Right ventricle myocardium superior (tissue), 1 donor: ENCODE results near the gene TMEM106C. TPM values are rescaled to one million over a fixed set of nuclear protein-coding genes. Genes with fewer than 3 reads are reported as not detected.
A peak's percentile ranks its signal among the peaks of the same experiment; 100 is the strongest.

Source experiments
- ATAC-seq: fragments of 200-7000 bp; cut with Tn5 transposase; one replicate; pipeline ENCODE4 v1.9.1; 2020; ENCODE audit warnings: mild to moderate bottlenecking; ENCODE audit not compliant: poor library complexity
- DNase-seq: peaks from one replicate; pipeline ENCODE4 v3.0.0-alpha.2; 2020
- intact Hi-C: fragments of 100-400 bp; cut with DNase I; formaldehyde crosslinking; loops from one replicate; pipeline ENCODE4 v1.11.2; 2022
- total RNA-seq: library from RNA; stranded (reverse); fragmentation: NEBNext Ultra II Directional; extraction: Animal tissue kit (Norgen Biotek cat#: 25700); gene quantifications from one replicate; pipeline ENCODE4 v1.2.1, GENCODE V29; 2021
- donor health status: DM: no; HTN: yes; CAD: no; lungs with severe emphysema.

The TMEM106C gene
- total RNA-seq, 1 donor from 2014 or later = 42.5 TPM

DNA sequence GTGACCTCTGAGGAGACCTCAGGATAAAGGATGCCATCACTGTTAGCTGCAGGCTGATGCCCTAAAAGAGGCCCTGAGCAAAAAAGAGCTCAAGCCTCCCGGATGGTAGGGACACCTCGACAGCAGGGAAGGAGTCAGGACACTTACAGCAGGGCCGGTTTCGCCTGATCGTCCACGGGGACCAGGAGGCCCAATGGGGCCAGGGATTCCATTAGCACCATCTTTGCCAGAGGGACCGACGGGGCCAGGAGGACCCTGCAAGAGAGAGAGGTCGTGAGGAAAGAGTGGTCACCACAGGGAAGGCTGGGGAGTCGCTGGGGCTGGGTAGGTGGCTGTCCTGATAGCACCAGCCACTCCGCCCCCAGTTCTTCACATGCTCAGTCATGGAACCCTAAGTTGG lies 12.4 kb downstream of the TMEM106C start:
- intact Hi-C loops = no loop called here
- DNase-seq (no peak), ATAC-seq (no peak)

DNA sequence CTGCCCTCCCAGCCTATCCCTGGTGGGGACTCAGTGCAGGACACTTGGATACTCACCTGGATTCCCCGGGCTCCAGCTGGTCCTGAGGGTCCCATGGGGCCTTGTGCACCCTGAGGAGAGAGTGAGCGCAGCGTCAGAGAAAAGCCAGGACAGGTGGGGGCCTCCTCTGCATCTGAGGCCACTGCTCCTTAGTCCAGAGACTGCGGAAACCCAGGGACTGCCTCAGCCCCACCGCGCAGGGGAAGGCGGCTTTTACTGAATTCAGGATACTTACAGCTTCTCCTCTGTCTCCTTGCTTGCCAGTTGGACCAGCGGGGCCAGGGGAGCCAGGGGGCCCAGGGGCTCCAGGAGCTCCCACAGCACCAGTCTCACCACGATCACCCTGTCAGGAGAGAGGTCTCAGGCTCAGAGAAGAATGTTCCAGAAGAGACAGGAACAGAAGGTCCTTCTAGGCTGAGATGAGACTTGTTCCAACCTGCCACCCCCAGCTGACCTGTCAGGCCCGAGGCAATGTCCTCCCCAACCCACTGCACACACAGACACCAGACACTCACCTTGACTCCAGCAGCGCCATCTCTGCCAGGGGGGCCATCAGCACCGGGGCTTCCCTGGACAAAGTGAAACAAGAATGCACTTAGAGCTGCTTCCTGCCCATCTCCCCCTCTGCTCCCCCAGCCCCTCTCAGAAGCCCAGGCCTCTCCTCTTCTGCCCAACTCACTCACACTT lies 13.8 kb downstream of the TMEM106C start:
- DNase-seq (no peak), ATAC-seq (no peak)
- intact Hi-C loops = no loop called here

DNA sequence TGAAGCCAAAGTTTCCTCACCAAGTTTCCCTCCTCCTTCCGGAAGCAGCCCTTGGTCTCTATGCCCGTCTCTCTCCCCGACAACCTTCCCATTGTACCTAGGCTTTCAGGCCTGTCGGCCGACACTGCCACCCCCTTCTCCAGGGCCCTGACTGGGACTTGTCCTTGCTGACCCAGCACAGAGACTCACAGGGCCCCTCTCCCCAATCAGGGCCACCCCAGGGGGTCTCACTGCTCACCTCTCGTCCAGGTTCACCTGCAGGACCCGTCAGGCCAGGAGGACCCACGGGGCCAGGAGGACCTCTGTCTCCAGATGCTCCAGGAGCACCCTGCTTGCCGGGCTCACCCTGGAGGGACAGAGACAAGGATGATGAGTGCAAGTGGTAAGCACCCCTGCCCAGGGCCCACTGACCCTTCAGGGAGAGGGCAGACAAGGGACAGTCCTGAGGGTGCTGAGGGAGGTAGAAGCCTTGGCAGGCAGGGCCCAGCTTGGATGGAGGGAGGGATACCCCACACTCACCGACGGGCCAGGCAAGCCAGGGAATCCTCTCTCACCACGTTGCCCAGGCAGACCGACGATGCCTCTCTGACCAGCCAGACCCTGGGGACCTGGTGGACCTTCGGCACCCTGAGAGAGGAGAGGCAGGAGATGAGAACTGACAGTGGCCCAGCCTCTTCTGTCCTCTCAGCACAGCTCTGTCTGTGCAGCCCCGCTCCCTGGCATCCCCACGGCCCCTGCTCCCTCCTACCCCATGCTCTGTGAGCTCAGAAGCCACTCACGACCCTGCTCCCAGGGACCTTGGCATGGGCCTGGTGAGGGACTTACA lies 14.6 kb downstream of the TMEM106C start:
- ATAC-seq (no peak), DNase-seq (no peak)
- intact Hi-C loops = no loop called here

DNA sequence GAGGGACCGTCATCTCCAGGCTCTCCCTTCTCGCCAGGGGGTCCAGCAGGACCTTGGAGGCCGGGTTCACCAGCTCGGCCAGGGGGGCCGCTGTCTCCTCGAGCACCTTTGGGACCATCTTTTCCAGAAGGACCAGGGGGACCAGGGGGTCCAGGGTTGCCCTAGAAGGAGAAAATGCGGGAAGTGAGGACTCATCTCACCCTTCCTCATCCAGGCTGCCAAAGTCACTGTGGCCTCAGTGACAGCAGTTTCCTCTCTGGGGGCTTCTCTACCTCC lies 15.1 kb downstream of the TMEM106C start:
- intact Hi-C loops = no loop called here
- no peak for DNase-seq
- no peak for ATAC-seq

DNA sequence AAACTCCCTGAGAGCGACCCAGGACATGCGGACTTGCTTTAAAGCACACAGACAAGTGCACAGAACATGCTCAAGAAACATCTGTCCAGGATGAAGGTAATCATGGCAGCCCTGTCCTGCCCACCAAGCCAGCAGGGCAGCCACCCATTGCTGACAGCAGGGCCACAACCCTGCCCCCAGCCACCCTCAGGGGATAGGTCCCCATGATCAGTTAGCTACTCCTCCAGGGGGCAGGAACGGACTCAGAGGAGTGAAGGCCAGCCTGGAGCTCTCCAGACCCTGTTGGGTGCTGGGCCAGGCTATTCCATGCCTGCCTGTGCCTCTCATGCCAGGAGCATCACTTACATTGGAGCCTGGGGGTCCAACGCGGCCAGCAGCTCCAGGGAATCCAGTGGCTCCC lies 15.8 kb downstream of the TMEM106C start:
- no peak for ATAC-seq
- intact Hi-C loops = no loop called here

DNA sequence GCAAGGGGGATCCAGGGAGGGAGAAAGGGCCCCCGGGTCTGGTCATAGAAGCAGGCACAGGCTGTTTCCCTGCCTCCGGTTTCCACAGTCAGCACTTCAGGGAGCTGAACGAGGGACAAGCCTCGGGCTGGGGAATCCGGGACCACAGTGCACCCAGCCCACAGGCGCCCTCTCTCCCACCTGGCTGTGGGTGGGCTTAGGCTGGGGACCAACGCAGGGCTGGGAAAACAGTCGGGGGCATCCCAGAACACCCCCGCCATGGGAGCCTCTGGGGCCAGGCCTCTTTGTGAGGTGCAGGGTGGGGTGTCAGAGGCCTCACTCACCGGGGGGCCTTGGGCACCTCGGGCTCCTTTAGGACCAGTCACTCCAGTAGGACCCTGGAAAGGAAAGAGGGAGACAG lies 16.3 kb downstream of the TMEM106C start:
- ATAC-seq = no peak
- intact Hi-C loops = no loop called here
- no peak for DNase-seq

More for the DNA sequence above, 15.8 kb downstream of the TMEM106C start:
- no peak for DNase-seq

DNA sequence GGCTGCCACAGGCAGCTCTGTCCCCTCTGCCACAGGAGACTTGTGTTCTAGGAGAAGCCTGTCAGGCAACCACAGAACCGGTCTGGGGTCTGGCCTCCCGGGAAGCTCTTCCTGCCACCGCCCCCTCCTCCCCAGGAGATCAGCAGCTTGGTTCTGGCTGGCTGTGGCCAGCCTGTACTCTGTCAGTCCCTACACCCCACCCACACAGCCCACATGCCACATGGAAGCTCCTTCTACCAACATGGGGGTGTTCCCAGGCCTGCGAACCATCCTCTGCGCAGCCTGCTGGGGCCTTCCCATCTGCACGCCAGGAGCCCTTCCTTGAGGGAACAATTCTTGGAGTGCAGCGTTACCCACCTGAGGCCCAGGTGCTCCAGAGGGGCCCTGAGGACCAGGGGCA lies 16.8 kb downstream of the TMEM106C start:
- intact Hi-C loops = no loop called here
- no peak for DNase-seq
- ATAC-seq = no peak

DNA sequence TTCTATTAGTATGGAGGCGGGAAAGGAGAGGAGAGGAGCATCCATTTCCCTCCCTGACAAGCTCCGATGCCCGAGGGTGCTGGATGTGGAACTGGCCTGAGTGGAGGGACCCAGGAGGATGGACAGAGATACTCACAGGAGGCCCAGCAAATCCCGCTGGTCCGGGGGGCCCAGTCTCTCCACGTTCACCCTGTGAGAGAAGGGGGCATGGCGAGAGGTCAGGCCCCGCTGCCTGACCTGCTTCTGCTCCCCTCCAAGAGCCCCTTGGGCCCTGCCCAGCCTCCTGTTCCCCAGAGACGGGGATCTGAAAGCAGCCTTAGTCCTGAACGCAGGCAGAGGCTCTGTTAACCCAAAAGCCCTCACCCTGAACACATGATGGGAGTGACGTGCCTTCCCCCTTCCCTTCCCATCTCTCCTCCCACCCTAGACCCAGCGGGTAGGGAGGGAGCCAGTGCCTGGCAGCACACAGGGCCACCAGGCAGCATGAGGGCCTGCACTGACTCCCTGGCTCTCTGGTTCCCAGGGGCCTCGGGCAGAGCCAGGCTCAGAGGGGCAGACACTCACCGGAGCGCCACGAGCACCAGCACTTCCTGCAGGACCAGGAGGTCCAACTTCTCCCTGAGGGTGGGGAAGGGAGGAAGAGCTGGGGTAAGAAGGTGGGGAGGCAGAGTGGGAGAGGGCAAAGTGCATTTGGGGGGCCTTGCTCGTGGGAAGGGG lies 17.5 kb downstream of the TMEM106C start:
- intact Hi-C loops = no loop called here
- ATAC-seq (no peak), DNase-seq (no peak)

DNA sequence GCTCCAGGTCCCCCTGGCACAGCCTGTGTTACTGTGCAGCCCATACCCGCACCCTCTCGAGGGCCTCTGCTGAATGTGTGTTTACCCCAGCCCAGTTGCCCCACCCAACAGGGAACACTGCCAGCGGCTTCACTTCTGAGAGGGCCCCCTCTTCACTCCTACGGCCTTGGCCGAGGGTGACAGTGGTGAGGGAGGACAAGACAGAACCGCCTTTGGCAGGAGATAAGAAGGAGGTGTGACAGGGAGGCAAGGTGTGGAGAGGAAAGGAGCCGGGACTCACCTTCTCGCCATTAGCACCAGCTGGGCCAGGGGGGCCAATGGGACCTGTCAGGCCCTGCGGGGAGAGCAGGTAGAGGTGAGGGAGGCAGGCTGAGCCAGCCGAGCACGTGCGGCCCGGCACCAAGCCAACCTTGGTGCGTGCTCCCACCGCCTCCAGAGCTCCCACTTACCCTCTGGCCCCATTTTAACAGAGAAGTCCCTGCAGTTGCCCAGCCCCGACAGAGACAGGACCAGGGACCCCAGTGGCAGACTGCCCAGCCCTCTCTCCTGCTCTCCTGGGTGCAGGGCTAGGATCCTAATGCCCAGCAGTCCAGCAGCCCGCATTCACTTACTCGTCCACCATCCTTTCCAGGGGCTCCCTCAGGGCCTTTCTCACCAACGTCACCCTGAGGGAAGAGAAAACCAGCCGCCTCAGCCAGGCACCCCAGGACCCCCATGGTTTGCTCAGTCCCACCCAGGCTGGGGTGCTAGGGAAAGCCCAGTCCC lies 18.3 kb downstream of the TMEM106C start:
- no peak for ATAC-seq
- DNase-seq = no peak
- intact Hi-C loops = no loop called here

DNA sequence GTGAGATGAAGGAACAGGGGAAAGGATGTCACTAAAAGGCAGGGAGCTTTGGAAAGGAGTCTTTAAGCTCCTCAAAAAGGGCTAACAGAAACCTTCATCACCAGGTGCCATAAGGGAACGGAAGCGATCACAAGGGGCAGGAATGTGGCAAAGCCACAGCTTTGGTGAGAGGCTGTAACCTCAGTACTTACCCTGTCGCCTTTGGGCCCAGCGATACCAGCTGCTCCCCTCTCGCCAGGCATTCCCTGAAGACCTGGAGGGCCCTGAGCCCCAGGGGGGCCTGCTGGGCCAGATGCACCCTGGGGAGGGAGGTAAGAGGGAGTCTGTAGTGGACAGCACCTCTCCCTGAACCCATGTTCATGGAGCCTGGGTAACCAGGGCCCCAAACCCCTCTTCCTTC lies 18.9 kb downstream of the TMEM106C start:
- DNase-seq = no peak
- ATAC-seq = no peak
- intact Hi-C loops = no loop called here

DNA sequence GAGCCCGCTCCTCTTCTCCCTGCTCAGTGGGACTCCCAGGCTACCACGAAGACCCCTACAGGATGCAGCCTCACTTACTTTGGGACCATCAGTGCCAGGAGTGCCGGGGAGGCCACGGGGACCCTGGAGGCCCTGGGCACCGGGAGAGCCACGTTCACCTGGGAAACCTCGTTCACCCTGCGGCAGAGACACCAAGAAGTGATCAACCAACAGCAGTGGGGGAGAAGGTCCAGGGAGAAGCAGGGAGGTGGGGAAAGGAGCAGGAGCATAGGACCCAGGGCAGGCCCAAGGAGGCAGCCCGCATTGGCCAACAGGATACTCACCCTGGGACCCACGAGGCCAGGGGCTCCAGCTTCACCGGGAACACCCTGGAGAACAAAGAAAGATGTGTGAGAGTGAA lies 19.4 kb downstream of the TMEM106C start:
- intact Hi-C loops = no loop called here
- no peak for ATAC-seq
- no peak for DNase-seq

DNA sequence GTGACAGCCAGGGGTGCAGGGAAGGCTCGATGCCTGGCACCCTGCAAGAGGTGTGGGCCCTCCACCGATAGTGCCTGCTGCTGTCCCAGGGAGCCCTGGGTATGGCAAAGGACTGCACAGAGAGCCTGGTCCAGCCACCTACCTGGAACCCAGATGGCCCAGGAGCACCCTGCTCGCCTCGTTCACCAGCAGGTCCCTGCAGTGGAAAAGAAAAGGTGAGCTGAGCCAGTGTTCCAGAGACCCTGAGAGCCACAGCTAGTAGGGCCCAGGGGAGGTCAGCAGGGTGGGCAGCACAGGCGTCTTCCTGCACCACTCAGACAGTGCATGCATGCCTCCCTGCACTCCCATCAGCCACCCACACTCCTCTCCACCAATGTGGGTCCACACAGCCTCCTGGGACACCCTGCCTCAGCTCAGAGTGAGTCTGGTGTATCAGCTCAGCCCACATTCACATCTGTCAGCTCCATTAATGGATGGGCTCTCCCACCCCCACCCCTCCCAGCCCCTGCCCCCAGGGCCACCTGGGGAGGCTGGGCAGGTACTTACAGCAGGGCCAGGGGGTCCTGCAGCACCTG lies 20.2 kb downstream of the TMEM106C start:
- ATAC-seq = no peak
- intact Hi-C loops = no loop called here

DNA sequence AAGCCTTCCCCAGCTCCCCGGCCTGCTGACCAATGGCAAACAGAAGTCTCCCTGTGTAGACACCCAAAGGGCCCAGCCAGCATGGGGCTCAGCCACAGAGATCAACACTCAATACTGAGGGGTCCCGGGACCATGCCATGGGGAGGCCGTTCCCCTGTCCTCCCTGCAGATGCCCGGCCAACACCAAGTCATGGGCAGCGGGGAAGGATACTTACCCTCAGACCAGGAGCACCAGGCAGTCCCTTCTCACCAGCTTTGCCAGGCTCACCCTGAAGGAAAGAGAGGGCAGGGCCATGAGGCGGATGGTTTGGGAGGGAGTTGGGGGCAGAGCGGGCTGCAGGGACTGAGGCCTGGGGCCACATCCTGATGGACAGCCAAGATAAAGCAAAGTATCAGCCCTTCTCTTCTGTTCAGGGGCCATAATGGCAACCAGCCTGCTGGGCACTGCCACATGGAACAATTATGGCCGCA lies 21.0 kb downstream of the TMEM106C start:
- DNase-seq (no peak), ATAC-seq (no peak)
- intact Hi-C loops = no loop called here

More for the DNA sequence above, 20.2 kb downstream of the TMEM106C start:
- no peak for DNase-seq

DNA sequence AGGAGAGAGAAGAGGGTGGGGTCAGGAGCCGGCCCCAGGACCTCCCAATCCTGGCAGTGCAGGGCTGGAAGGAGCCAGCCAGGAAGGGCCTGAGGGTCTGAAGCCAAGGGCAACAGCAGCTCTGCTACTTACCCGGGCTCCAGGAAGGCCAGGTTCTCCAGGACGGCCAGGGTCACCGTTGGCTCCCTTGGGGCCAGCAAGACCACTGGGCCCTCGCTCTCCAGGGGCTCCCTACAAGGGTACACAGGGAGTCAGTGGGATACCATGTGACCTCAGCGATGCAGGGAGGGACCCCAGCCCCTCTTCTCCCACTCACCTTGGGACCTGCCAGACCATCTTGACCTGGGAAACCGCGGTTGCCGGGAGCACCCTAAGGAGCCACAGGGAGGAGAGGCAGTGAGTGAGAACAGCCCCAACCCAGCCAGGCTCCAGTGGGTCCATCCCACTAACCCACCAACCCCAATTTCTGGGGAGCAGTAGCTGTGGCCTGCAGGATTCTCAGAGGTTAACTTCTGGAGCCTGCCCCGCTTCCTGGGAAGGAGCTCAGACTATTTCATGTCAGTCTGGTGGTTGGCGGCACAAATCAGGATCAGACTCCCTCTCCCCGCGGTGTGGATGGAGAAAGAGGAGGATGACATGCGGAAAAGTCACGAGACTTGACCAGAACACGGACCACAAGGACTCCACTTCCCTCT lies 22.3 kb downstream of the TMEM106C start:
- intact Hi-C loops = no loop called here
- ATAC-seq (no peak), DNase-seq (no peak)

DNA sequence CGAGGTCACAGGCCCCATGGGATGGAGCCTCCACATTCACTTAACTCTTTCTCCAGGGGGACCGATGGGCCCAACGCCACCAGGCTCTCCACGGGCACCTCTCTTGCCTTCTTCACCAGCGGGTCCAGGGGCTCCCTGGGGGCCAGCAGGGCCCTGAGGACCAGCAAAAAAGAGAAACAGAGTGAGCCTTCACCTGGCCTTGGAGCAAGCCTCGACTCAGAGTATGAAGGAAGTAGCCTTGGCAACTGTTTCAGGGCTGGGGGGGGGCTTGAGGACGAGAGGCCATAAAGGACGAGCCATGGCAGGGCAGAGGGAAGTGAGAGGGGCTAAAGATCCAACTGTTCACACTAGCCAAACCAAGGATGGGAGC lies 22.9 kb downstream of the TMEM106C start:
- intact Hi-C loops = no loop called here
- no peak for DNase-seq
- no peak for ATAC-seq

DNA sequence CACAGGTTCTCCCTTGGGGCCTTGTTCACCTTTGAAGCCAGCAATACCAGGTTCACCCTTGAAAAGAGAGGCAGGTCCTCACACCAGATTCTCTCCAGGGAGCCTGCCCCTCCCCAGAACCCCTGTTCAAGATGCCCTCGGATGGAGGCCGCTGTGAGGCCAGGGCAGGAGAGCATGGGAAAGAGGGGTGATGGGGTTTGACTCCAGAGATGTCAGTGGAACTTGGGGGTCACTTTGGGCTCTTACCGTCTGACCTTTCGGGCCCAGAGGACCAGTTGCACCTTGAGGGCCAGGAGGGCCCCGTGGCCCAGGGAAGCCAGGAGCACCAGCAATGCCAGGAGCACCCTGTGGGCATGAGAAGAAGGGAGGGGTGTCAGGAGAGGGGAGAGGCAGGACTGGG lies 23.4 kb downstream of the TMEM106C start:
- DNase-seq (no peak), ATAC-seq (no peak)
- intact Hi-C loops = no loop called here

DNA sequence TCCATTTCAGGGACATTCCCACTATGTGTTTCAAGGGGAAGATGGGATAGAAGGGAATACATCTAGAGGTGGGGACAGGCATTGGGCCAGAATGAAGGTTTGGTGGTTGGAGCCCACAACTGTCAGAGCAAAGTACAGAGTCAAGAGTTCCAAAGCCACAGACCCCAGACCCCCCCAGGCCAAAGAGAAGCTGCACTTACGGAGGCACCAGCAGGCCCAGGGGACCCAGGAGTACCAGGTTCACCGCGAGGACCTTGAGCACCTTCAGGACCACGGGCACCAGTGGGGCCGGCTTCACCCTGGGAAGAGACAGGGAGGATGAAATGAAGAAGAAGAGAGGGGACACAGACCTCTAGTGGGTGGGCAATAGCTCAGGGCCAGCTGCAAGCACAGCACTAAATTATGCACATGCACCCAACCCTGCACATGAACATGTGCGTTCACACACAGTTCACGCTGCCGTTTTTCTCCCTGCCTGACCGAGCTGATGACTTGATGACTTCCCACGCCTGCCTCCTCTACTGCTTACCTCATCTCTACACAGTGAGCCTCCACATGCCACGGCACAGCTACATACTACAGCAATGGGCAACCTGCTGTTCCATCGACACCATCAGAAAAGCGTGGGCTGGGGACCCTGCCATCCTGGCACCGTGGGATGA lies 24.1 kb downstream of the TMEM106C start:
- DNase-seq (no peak), ATAC-seq (peak; percentile 23)
- intact Hi-C loops = no loop called here
